ENCODE results near the gene FIS1.

- TF ChIP-seq EZH2 (IDR thresholded peaks at IDR 0.05; ENCODE audit: borderline replicate concordance, insufficient read depth, low read depth, low read length, poor library complexity, severe bottlenecking) = no peak
- no peak for TF ChIP-seq CTCF (IDR thresholded peaks at IDR 0.05)
These were observed 13.4 kb upstream of the FIS1 start for GRCh38 chr7:101258243-101258731.
